AG10803 (cell line): ENCODE measurements around the gene PRRX2.
A peak's percentile ranks its signal among the peaks of the same experiment; 100 is the strongest.
"Not testable (repeated sequence)": the region's sequence is repeated elsewhere in the genome, so short reads cannot be mapped to it uniquely, and the experiment has no call there.

Experiments used
- DNase-seq: peaks from one replicate; pipeline ENCODE4 v3.0.0; 2010; ENCODE audit warnings: low read depth
- H3K4me3 ChIP-seq: 2 replicates; pipeline ENCODE4 v1.5.1; 2011; ENCODE audit warnings: mild to moderate bottlenecking, low read length, control low read depth
- TF ChIP-seq, protein P1 (sequence below): conservative IDR thresholded peaks from 2 replicates; pipeline ENCODE4 v1.5.1; 2011; ENCODE audit warnings: mild to moderate bottlenecking, low read length, control low read depth, inconsistent platforms

PRRX2 gene

DNA sequence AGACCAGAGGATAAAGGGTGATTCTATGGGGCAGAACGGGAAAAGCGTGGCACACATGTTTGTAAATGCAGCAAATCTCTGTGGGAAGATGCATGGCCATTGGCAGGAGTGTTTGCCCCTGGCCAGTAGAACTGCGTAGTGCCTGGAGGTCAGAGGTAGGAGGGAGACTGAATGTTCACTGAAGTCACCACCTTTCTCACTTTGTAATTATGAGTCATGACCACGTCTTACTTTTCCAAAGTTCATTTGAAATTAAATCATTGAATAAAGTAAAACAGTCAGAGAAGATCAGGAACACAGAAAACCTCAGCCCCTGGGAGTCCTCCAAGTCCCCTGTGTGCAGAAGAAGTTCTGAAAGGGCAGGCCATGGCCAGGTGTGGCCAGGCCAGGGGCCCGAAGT lies 82.8 kb downstream of the PRRX2 start:
- no peak for DNase-seq
- H3K4me3 ChIP-seq, result no peak overlapping the region

GRCh38 chr9:129749052-129749451 lies 83.6 kb downstream of the PRRX2 start:
- not testable (repeated sequence) for H3K4me3 ChIP-seq, DNase-seq

More for the DNA sequence above, 82.8 kb downstream of the PRRX2 start:
- TF ChIP-seq, protein P1, sequence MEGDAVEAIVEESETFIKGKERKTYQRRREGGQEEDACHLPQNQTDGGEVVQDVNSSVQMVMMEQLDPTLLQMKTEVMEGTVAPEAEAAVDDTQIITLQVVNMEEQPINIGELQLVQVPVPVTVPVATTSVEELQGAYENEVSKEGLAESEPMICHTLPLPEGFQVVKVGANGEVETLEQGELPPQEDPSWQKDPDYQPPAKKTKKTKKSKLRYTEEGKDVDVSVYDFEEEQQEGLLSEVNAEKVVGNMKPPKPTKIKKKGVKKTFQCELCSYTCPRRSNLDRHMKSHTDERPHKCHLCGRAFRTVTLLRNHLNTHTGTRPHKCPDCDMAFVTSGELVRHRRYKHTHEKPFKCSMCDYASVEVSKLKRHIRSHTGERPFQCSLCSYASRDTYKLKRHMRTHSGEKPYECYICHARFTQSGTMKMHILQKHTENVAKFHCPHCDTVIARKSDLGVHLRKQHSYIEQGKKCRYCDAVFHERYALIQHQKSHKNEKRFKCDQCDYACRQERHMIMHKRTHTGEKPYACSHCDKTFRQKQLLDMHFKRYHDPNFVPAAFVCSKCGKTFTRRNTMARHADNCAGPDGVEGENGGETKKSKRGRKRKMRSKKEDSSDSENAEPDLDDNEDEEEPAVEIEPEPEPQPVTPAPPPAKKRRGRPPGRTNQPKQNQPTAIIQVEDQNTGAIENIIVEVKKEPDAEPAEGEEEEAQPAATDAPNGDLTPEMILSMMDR, result no peak

GRCh38 chr9:129749575-129749974 lies 84.1 kb downstream of the PRRX2 start:
- TF ChIP-seq, protein P1, result no peak
- DNase-seq, result no peak
- H3K4me3 ChIP-seq, result no peak overlapping the region

DNA sequence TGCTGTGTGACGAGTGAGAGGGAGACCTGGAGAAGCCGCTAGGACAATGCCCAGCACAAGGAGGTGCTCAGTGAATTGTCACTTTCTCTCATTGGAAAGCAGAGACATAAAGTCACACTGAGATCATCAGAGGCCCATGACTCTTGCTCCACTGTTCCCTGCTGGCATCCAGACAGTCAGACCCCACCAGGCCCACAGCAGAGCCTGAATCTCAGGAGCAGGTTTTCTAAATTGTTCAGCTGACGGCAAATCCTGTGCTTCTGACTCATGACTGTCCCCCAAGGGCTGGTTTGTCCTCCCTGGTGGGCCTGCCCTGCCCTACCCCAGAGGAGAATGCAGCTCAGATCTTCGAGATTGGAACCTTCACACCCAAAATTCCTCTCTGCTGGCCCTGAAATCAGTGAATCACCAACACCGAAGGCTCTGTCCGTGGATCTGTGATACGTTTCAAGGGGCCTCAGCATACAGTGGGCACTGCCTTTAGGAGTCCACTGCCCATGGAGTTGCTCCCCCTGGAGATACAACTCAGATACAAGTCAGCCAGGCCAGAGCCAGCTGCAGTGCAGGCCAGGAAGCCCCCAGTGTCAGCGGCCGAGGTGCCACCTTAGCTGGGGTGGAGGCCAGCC lies 84.7 kb downstream of the PRRX2 start:
- TF ChIP-seq, protein P1, result no peak
- H3K4me3 ChIP-seq, result no peak overlapping the region
- DNase-seq, result peak; percentile 58

DNA sequence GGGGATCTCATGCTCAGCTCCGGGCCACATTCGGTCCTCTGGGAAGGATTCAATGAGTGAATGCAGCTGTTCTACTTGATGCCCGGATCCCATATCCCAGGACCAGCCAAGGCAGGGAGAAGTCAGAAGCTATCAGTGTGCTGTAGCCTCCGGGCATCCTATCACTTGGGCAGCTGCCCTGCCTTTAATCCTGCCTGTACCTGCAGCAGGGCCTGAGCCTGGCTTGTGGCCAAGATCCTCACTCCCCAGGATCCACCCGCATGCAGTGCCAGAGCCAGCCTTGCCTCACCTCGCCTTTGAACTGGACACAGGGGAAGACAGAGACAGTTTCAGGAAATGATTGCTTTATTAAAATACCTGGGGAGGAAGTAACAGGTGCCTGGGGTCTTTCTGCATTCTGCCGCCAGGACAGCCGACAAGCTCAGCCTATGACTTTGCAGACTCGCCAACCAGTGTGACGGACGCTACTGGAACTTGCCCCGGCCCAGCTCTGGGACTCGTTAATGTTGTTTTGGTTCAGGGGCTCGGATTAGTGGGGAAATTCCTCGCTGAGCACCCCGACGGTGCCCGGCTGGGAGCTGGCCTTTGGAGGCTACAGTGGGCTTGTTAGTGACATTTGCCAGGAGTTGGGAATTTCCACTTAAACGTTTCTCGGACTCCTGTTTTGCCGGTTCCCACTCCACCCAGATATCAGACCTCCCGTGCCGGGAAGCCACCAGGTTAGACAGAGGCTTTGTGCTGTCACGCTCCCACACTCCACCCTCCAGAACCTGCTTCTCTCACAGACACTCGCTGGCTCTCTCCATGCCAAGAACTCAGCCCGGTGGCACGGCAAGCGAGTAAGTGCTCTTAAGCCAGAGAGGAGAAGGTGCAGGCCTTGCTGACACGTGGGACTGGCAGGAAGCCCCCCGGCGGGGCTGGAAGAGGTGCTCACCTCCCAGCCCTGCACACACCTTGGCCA lies 86.7 kb downstream of the PRRX2 start:
- DNase-seq, result peak; percentile 30
- peak overlapping the region; percentile 58 for H3K4me3 ChIP-seq
- TF ChIP-seq, protein P1, result no peak

- TF ChIP-seq, protein P1, result no peak
- H3K4me3 ChIP-seq, result peak within 1 kb of the TSS; percentile 58
- peak; percentile 81 for DNase-seq
Observed at GRCh38 chr9:129752900-129753729, 87.7 kb downstream of the PRRX2 start, which contains the start of gene PTGES. Gene PTGES (minus strand): TSS chr9:129753042. CDS start chr9:129753012, 30 bp downstream.

DNA sequence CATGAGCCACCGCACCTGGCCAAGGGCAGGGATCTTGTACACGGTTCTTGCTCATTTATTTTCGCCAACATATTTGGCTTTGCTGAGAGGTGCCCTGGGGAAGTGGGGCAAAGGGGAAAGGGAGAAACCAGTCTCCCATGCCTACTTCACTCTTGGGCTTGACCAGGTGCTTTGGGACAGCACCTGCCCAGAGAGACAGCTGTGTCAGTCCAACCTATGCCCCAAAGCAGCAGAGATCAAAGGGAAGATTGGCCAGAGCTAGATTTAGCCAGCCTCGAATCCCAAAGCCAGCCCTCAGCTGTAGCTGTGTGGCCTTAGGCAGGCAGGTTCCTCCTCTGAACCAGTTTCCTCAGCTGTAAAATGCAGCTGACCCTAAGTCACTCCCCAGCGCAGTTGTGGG lies 89.7 kb downstream of the PRRX2 start:
- TF ChIP-seq, protein P1, result no peak
- no peak overlapping the region for H3K4me3 ChIP-seq
- DNase-seq, result no peak
